IMR-90 (cell line): Measurements from ENCODE around the gene MUTYH.

Source experiments
- BHLHE40 ChIP-seq: fragments of 150-350 bp; IDR thresholded peaks from 2 replicates; pipeline ENCODE4 v1.6.1; 2016; ENCODE audit warnings: mild to moderate bottlenecking, low read depth, low read length
- CEBPB ChIP-seq: IDR thresholded peaks from 2 replicates; pipeline ENCODE4 v1.6.1; 2012; ENCODE audit warnings: low read depth, low read length, improper control_type of control experiment
- MXI1 ChIP-seq: IDR thresholded peaks from 2 replicates; pipeline ENCODE4 v1.6.1; 2012; ENCODE audit warnings: low read depth, mild to moderate bottlenecking, low read length, moderate library complexity, borderline replicate concordance
- NFE2L2 ChIP-seq: fragments of 150-350 bp; IDR thresholded peaks from 2 replicates; pipeline ENCODE4 v1.6.1; 2016; ENCODE audit warnings: low read depth, mild to moderate bottlenecking, low read length
- POLR2A ChIP-seq: IDR thresholded peaks from 2 replicates; pipeline ENCODE4 v1.6.1; 2012; ENCODE audit warnings: mild to moderate bottlenecking, low read depth, low read length
- RAD21 ChIP-seq: IDR thresholded peaks from 2 replicates; pipeline ENCODE4 v1.6.1; 2012; ENCODE audit warnings: low read length, improper control_type of control experiment
- RCOR1 ChIP-seq: IDR thresholded peaks from 2 replicates; pipeline ENCODE4 v1.6.1; 2012; ENCODE audit warnings: mild to moderate bottlenecking, low read length, improper control_type of control experiment; ENCODE audit not compliant: insufficient replicate concordance
- RFX5 ChIP-seq: IDR thresholded peaks from 2 replicates; pipeline ENCODE4 v1.8.0; 2012; ENCODE audit warnings: low read depth, mild to moderate bottlenecking, low read length, moderate library complexity
- SMC3 ChIP-seq: fragments of 150-350 bp; IDR thresholded peaks from 2 replicates; pipeline ENCODE4 v1.6.1; 2016; ENCODE audit warnings: low read depth, mild to moderate bottlenecking, antibody characterized with exemption, low read length, moderate library complexity
- TF ChIP-seq, protein P1 (sequence below): conservative IDR thresholded peaks from 2 replicates; pipeline ENCODE4 v1.5.1; 2012; ENCODE audit warnings: mild to moderate bottlenecking, low read depth, low read length, improper control_type of control experiment
- TF ChIP-seq, protein P2 (sequence below): fragments of 150-350 bp; IDR thresholded peaks from 2 replicates; pipeline ENCODE4 v1.6.1; 2017; ENCODE audit warnings: mild to moderate bottlenecking, antibody characterized with exemption, low read length, low read depth

DNA sequence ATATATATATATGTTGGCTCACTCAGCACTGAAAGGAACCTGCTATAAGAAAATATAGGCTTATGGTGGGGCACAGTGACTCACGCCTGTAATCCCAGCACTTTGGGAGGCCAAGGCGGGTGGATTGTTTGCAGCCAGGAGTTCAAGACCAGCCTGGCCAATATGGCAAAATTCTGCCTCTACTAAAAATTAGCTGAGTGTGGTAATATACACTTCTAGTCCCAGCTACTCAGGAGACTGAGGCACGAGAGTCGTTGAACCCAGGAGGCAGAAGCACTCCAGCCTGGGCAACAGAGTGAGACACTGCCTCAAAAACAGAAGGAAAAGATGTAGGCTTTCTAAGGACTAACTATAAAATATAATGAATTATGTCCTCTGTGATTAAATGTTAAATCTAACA is 14.6 kb upstream of the MUTYH start:
- TF ChIP-seq, protein P1, sequence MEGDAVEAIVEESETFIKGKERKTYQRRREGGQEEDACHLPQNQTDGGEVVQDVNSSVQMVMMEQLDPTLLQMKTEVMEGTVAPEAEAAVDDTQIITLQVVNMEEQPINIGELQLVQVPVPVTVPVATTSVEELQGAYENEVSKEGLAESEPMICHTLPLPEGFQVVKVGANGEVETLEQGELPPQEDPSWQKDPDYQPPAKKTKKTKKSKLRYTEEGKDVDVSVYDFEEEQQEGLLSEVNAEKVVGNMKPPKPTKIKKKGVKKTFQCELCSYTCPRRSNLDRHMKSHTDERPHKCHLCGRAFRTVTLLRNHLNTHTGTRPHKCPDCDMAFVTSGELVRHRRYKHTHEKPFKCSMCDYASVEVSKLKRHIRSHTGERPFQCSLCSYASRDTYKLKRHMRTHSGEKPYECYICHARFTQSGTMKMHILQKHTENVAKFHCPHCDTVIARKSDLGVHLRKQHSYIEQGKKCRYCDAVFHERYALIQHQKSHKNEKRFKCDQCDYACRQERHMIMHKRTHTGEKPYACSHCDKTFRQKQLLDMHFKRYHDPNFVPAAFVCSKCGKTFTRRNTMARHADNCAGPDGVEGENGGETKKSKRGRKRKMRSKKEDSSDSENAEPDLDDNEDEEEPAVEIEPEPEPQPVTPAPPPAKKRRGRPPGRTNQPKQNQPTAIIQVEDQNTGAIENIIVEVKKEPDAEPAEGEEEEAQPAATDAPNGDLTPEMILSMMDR = no peak
- TF ChIP-seq POLR2A = no peak
- TF ChIP-seq MXI1 = no peak
- no peak for TF ChIP-seq RAD21
- TF ChIP-seq NFE2L2 = no peak
- no peak for TF ChIP-seq RCOR1
- TF ChIP-seq RFX5 = no peak
- TF ChIP-seq BHLHE40 = no peak
- TF ChIP-seq SMC3 = no peak
- TF ChIP-seq, protein P2, sequence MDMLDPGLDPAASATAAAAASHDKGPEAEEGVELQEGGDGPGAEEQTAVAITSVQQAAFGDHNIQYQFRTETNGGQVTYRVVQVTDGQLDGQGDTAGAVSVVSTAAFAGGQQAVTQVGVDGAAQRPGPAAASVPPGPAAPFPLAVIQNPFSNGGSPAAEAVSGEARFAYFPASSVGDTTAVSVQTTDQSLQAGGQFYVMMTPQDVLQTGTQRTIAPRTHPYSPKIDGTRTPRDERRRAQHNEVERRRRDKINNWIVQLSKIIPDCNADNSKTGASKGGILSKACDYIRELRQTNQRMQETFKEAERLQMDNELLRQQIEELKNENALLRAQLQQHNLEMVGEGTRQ = no peak
- no peak for TF ChIP-seq CEBPB
